Panc1 (cell line): ENCODE data around the gene GPR162. TPM values are rescaled to one million over a fixed set of nuclear protein-coding genes. Genes with fewer than 3 reads are reported as not detected.

ENCODE experiments used
- ATAC-seq: fragments of 200-7000 bp; cut with Tn5 transposase; 2 replicates; pipeline ENCODE4 v1.9.1; 2020; ENCODE audit warnings: mild to moderate bottlenecking, moderate library complexity
- BruUV-seq: library from RNA; stranded (reverse); fragments of 400-500 nt; replicated peaks from 2 replicates; lab custom pipeline; 2021; lab: Mats Ljungman, UMichigan
- CTCF ChIA-PET: fragments of 300-600 bp; sonication (Branson Sonifier 250); formaldehyde crosslinking; loops from one replicate; lab custom pipeline; 2022; ENCODE audit warnings: antibody characterized with exemption; lab: Charles Lee
- POLR2A ChIA-PET: fragments of 300-600 bp; sonication (Branson Sonifier 250); formaldehyde crosslinking; loops from one replicate; lab custom pipeline; 2022; ENCODE audit warnings: antibody characterized with exemption; lab: Charles Lee
- DNase-seq: peaks from one replicate; pipeline ENCODE4 v3.0.0-alpha.2; 2010; ENCODE audit warnings: low read depth, low spot score
- H3K27ac ChIP-seq: 2 replicates; pipeline ENCODE4 v1.5.1; 2011; ENCODE audit warnings: mild to moderate bottlenecking, low read length, inconsistent platforms
- H3K27me3 ChIP-seq: fragments of 200-500 bp; sonication (Bioruptor generic); 2 replicates; pipeline ENCODE4 v1.6.0; 2014; ENCODE audit warnings: low read length, inconsistent platforms; ENCODE audit not compliant: control insufficient read depth, insufficient read depth
- H3K36me3 ChIP-seq: fragments of 200-500 bp; sonication (Bioruptor generic); 2 replicates; pipeline ENCODE4 v1.5.1; 2014; ENCODE audit warnings: inconsistent platforms, mild to moderate bottlenecking, low read length, moderate library complexity; ENCODE audit not compliant: control insufficient read depth, insufficient read depth
- H3K4me1 ChIP-seq: 2 replicates; pipeline ENCODE4 v1.5.1; 2011; ENCODE audit warnings: inconsistent platforms, mild to moderate bottlenecking, low read length, moderate library complexity; ENCODE audit not compliant: control insufficient read depth, insufficient read depth
- H3K4me3 ChIP-seq, 2 experiments: 2 replicates each; pipeline ENCODE4 v1.5.1; 2011 to 2012; ENCODE audit warnings: low read depth in 2 of 2, low read length in 2 of 2, mild to moderate bottlenecking in 2 of 2, inconsistent platforms in 1 of 2, moderate library complexity in 1 of 2
- H3K9me3 ChIP-seq: fragments of 200-500 bp; sonication (Bioruptor generic); 2 replicates; pipeline ENCODE4 v1.5.1; 2014; ENCODE audit warnings: low read depth, mild to moderate bottlenecking, inconsistent platforms, low read length, moderate library complexity; ENCODE audit not compliant: control insufficient read depth, insufficient read depth
- CTCF ChIP-seq: fragments of 450-650 bp; IDR thresholded peaks from 2 replicates; pipeline ENCODE4 v1.5.1; 2017; ENCODE audit warnings: mild to moderate bottlenecking
- POLR2AphosphoS5 ChIP-seq: IDR thresholded peaks from 2 replicates; pipeline ENCODE4 v1.6.1; 2012; ENCODE audit warnings: mild to moderate bottlenecking, low read depth, low read length, moderate library complexity
- REST ChIP-seq, 2 experiments: IDR thresholded peaks; 2 replicates each; pipeline ENCODE4 v1.6.1; 2011 to 2012; ENCODE audit warnings: low read depth in 2 of 2, control low read depth in 1 of 2, low read length in 1 of 2, mild to moderate bottlenecking in 1 of 2, moderate library complexity in 1 of 2; ENCODE audit not compliant: insufficient read depth in 1 of 2
- SIN3A ChIP-seq: IDR thresholded peaks from 2 replicates; pipeline ENCODE4 v1.6.1; 2012; ENCODE audit warnings: low read depth, mild to moderate bottlenecking, low read length, moderate library complexity, borderline replicate concordance; ENCODE audit not compliant: insufficient read depth
- TCF7L2 ChIP-seq: IDR thresholded peaks from 2 replicates; pipeline ENCODE4 v1.6.1; 2011; ENCODE audit warnings: mild to moderate bottlenecking, low read depth, low read length, inconsistent platforms
- in situ Hi-C: cut with HindIII; loops from 2 replicates; pipeline ENCODE4 v1.10.0; 2016; ENCODE audit warnings: low sequenced_read_pairs, low pct_unique_long_range_greater_than_20kb
- intact Hi-C: fragments of 100-400 bp; cut with micrococcal nuclease; formaldehyde crosslinking; loops from one replicate; pipeline ENCODE4 v1.10.0; 2022; ENCODE audit not compliant: unreplicated experiment
- total RNA-seq: library from RNA; stranded (reverse); gene quantifications from one replicate; pipeline ENCODE4 v1.2.1, GENCODE V29; 2021; ENCODE audit not compliant: unreplicated experiment

Gene GPR162
- total RNA-seq, 1 experiment from 2014 or later: 1.3 TPM

- no peaks in the 10 kb centered on the region for H3K36me3 ChIP-seq
- in situ Hi-C loops (no loop called here), intact Hi-C loops (no loop called here)
- H3K4me1 ChIP-seq: no peaks in the 10 kb centered on the region
- no peak overlapping the region for H3K27ac ChIP-seq
- ChIA-PET POLR2A (no interaction called here), CTCF (no interaction called here)
- H3K9me3 ChIP-seq: no peaks in the 10 kb centered on the region
- H3K4me3 ChIP-seq: no peak overlapping the region
- no peak for TF ChIP-seq SIN3A
- DNase-seq: no peak
- no TSS peak for BruUV-seq
- no peaks in the 10 kb centered on the region for H3K27me3 ChIP-seq
- no peak for ATAC-seq
Measured at GRCh38 chr12:6786416-6787094, 35.1 kb upstream of the GPR162 start.

GRCh38 chr12:6787309-6787708 lies 34.3 kb upstream of the GPR162 start:
- Histone ChIP-seq H3K4me1 (no peaks in the 10 kb centered on the region), H3K36me3 (no peaks in the 10 kb centered on the region), H3K4me3 (no peak overlapping the region), H3K9me3 (no peaks in the 10 kb centered on the region), H3K27ac (no peak overlapping the region), H3K27me3 (no peaks in the 10 kb centered on the region)
- intact Hi-C loops: no loop called here
- ChIA-PET CTCF (interaction anchor here (0.6 kb wide), 1 partner anchor 140 kb away, joined by 5 read pairs; the partner anchor contains the start of gene ACRBP), POLR2A (no interaction called here)
- no TSS peak for BruUV-seq
- no peak for TF ChIP-seq SIN3A
- no peak for TF ChIP-seq TCF7L2
- no peak for TF ChIP-seq REST (IDR thresholded peaks at IDR 0.05; ENCODE audit: insufficient read depth in 1 of 2, low read depth in 2 of 2, low read length in 1 of 2)
- DNase-seq (no peak), ATAC-seq (no peak)
- in situ Hi-C loops: no loop called here

GRCh38 chr12:6788972-6789924 lies 32.4 kb upstream of the GPR162 start, which contains the start of gene CD4:
Gene CD4 (plus strand): TSS chr12:6789528. CDS start chr12:6800139, 10,611 bp downstream.
- Histone ChIP-seq H3K4me3 (no peak within 1 kb of the TSS), H3K4me1 (no peaks in the 10 kb centered on the region), H3K36me3 (no peaks in the 10 kb centered on the region), H3K9me3 (no peaks in the 10 kb centered on the region), H3K27ac (no peak within 1 kb of the TSS), H3K27me3 (no peaks in the 10 kb centered on the region)
- TF ChIP-seq REST (IDR thresholded peaks at IDR 0.05; ENCODE audit: insufficient read depth in 1 of 2, low read depth in 2 of 2, low read length in 1 of 2) (no peak), POLR2AphosphoS5 (no peak), TCF7L2 (no peak), SIN3A (no peak), CTCF (no peak)
- in situ Hi-C loops: no loop called here
- no TSS peak for BruUV-seq
- ATAC-seq: no peak
- DNase-seq: no peak
- ChIA-PET CTCF (no interaction called here), POLR2A (no interaction called here)
- intact Hi-C loops: no loop called here
